Cardiac muscle cell (in vitro differentiated cells and primary cell): Measurements from ENCODE around the gene AVPI1. TPM values are rescaled to one million over a fixed set of nuclear protein-coding genes. Genes with fewer than 3 reads are reported as not detected.
"Not testable (repeated sequence)": the region's sequence is repeated elsewhere in the genome, so short reads cannot be mapped to it uniquely, and the experiment has no call there.

Experiments
- DNase-seq, 2 donors: peaks; one replicate each; pipeline versions ENCODE4 v3.0.0 to v3.0.0-alpha.2; 2010 to 2017; ENCODE audit warnings: low read depth in 1 of 2, low spot score in 1 of 2
- H3K27ac ChIP-seq: fragments of 200-600 bp; sonication (generic); 2 replicates; pipeline ENCODE4 v1.5.1; 2016
- H3K27me3 ChIP-seq: fragments of 200-600 bp; sonication (generic); 2 replicates; pipeline ENCODE4 v1.6.0; 2016; ENCODE audit warnings: control low read depth
- H3K36me3 ChIP-seq: fragments of 200-600 bp; sonication (generic); 2 replicates; pipeline ENCODE4 v1.5.1; 2016; ENCODE audit warnings: control low read depth
- H3K4me1 ChIP-seq: fragments of 200-600 bp; sonication (generic); 2 replicates; pipeline ENCODE4 v1.8.1; 2017; ENCODE audit warnings: low read depth, mild to moderate bottlenecking, mixed run types
- H3K4me3 ChIP-seq: fragments of 200-600 bp; sonication (generic); 2 replicates; pipeline ENCODE4 v1.5.1; 2016; ENCODE audit warnings: mild to moderate bottlenecking
- H3K9me3 ChIP-seq: fragments of 200-600 bp; sonication (generic); 2 replicates; pipeline ENCODE4 v1.5.1; 2017; ENCODE audit warnings: low read depth, mild to moderate bottlenecking, control low read depth
- CTCF ChIP-seq: IDR thresholded peaks from 2 replicates; pipeline ENCODE4 v1.5.1; 2012; ENCODE audit warnings: low read depth, mild to moderate bottlenecking, low read length
- polyA plus RNA-seq: library from polyadenylated mRNA; unstranded; fragments of >200 nt; fragmentation: Nextera tagmentation; extraction: Ambion mirVana; gene quantifications from 2 replicates; pipeline ENCODE4 v1.2.1, GENCODE V29; 2016
- total RNA-seq: library from RNA; depleted of rRNA; stranded (reverse); fragments of >200 nt; gene quantifications from 2 replicates; pipeline ENCODE4 v1.2.3, GENCODE V29; 2016

Gene AVPI1
- total and polyA plus RNA-seq, 2 experiments from 2014 or later, result 8.7 to 15.8 TPM

GRCh38 chr10:97640174-97640867, 46.7 kb downstream of the AVPI1 start, which contains the start of gene PI4K2A:
Gene PI4K2A (plus strand): TSS chr10:97640671. CDS start chr10:97640743, 72 bp downstream.
- peak within 1 kb of the TSS; percentile 70 for H3K4me3 ChIP-seq

DNA sequence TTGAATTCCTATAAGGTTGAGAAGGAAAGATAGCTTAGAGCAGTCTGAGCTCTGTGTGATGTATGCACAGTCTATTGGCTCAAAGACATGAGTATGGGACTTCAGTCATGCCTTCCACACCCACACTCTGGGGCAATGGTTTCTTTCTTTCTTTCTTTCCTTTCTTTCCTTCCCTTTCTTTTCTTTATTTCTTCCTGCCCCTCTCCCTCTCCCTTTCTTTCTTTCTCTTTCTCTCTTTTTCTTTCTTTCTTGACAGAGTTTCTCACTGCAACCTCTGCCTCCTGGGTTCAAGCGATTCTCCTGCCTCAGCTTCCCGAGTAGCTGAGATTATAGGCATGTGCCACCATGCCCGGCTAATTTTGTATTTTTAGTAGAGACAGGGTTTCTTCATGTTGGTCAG, 48.0 kb downstream of the AVPI1 start:
- not testable (repeated sequence) for H3K27me3 ChIP-seq, H3K9me3 ChIP-seq, H3K27ac ChIP-seq, H3K36me3 ChIP-seq, H3K4me1 ChIP-seq, H3K4me3 ChIP-seq, DNase-seq

More at GRCh38 chr10:97640174-97640867, 46.7 kb downstream of the AVPI1 start, which contains the start of gene PI4K2A:
- peak within 1 kb of the TSS; percentile 89 for H3K27ac ChIP-seq
- no peaks in the 10 kb centered on the region for H3K36me3 ChIP-seq
- no peak for TF ChIP-seq CTCF
- H3K4me1 ChIP-seq, result peaks cover 5% of the 10 kb centered on the region
- DNase-seq, result peak; percentile 100
- no peaks in the 10 kb centered on the region for H3K27me3 ChIP-seq
- no peaks in the 10 kb centered on the region for H3K9me3 ChIP-seq

- H3K4me3 ChIP-seq, result no peak overlapping the region
- H3K4me1 ChIP-seq, result no peaks in the 10 kb centered on the region
- no peak overlapping the region for H3K27ac ChIP-seq
- no peak for TF ChIP-seq CTCF
- no peaks in the 10 kb centered on the region for H3K36me3 ChIP-seq
- DNase-seq, result no peak
- H3K9me3 ChIP-seq, result no peaks in the 10 kb centered on the region
- H3K27me3 ChIP-seq, result no peaks in the 10 kb centered on the region
Measured at GRCh38 chr10:97635577-97635976, 51.5 kb downstream of the AVPI1 start.

DNA sequence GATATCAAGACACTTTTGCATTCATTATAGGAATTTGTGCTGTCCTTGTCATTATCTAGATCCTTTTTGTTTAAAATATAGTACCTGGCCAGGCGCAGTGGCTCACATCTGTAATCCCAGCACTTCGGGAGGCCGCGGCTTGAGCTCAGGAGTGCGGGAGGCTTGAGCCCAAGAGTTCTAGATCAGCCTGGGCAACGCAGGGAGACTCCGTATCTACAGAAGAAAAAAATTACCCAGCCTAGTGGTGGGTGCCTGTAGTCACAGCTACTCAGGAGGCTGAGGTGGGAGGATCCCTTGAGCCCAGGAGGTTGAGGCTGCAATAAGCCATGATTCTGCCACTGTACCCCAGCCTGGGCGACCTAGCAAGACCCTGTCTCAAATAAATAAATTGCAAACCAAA, 53.1 kb downstream of the AVPI1 start:
- H3K27ac ChIP-seq, result peak overlapping the region; percentile 83
- no peaks in the 10 kb centered on the region for H3K36me3 ChIP-seq
- H3K9me3 ChIP-seq, result no peaks in the 10 kb centered on the region
- peak overlapping the region; percentile 56 for H3K4me3 ChIP-seq
- H3K4me1 ChIP-seq, result no peaks in the 10 kb centered on the region
- no peaks in the 10 kb centered on the region for H3K27me3 ChIP-seq
- TF ChIP-seq CTCF, result peak; percentile 8
- DNase-seq, result peak in 1 of 2 donors; percentile 15

- Histone ChIP-seq H3K36me3 (no peaks in the 10 kb centered on the region), H3K4me3 (peak within 1 kb of the TSS; percentile 56), H3K9me3 (no peaks in the 10 kb centered on the region), H3K4me1 (no peaks in the 10 kb centered on the region), H3K27me3 (no peaks in the 10 kb centered on the region), H3K27ac (peak within 1 kb of the TSS; percentile 83)
- no peak for TF ChIP-seq CTCF
- peak; percentile 94 to 96 for DNase-seq
Measured at GRCh38 chr10:97632949-97633884, 53.8 kb downstream of the AVPI1 start, which contains the start of gene MORN4. Gene MORN4 (minus strand): TSS chr10:97633500. CDS start chr10:97619653, 13,847 bp downstream.
